IMR-90 (cell line): ENCODE measurements around the gene CDC40. TPM values are rescaled to one million over a fixed set of nuclear protein-coding genes. Genes with fewer than 3 reads are reported as not detected.

ENCODE experiments used
- ATAC-seq: fragments of 200-7000 bp; cut with Tn5 transposase; 2 replicates; pipeline ENCODE4 v1.9.1; 2020; ENCODE audit warnings: low read depth, mild to moderate bottlenecking, moderate library complexity
- BruUV-seq: library from RNA; stranded (reverse); fragments of 400-500 nt; replicated peaks from 2 replicates; lab custom pipeline; 2021; lab: Mats Ljungman, UMichigan
- CTCF ChIA-PET: fragments of 300-600 bp; formaldehyde crosslinking; extraction: SDS; loops from one replicate; lab custom pipeline; 2021; ENCODE audit warnings: antibody characterized with exemption; lab: Yijun Ruan, JAX
- POLR2A ChIA-PET: fragments of 300-600 bp; sonication (Branson Sonifier 250); formaldehyde crosslinking; loops from one replicate; lab custom pipeline; 2022; ENCODE audit warnings: antibody characterized with exemption; ENCODE audit not compliant: unreplicated experiment; lab: Charles Lee
- DNase-seq: peaks from one replicate; pipeline ENCODE4 v3.0.0; 2013
- H2AFZ ChIP-seq: replicated peaks from 2 replicates; pipeline ENCODE3; 2013; ENCODE audit warnings: low read length, mild to moderate bottlenecking; ENCODE audit not compliant: poor library complexity
- H2AK5ac ChIP-seq: 2 replicates; pipeline ENCODE4 v1.6.1; 2013; ENCODE audit warnings: low read depth, low read length, inconsistent platforms
- H2AK9ac ChIP-seq: replicated peaks from 2 replicates; pipeline ENCODE3; 2013; ENCODE audit warnings: mild to moderate bottlenecking, low read depth, low read length, moderate library complexity; ENCODE audit not compliant: poor library complexity
- H2BK120ac ChIP-seq: 2 replicates; pipeline ENCODE4 v1.6.1; 2013; ENCODE audit warnings: low read depth, low read length, inconsistent platforms
- H2BK15ac ChIP-seq: 3 replicates; pipeline ENCODE4 v1.6.1; 2013; ENCODE audit warnings: low read depth, low read length, inconsistent platforms
- H2BK20ac ChIP-seq: 2 replicates; pipeline ENCODE4 v1.6.1; 2013; ENCODE audit warnings: low read depth, mild to moderate bottlenecking, inconsistent platforms, low read length, moderate library complexity
- H2BK5ac ChIP-seq: 2 replicates; pipeline ENCODE4 v1.6.1; 2013; ENCODE audit warnings: mild to moderate bottlenecking, low read depth, low read length, inconsistent platforms; ENCODE audit not compliant: poor library complexity, severe bottlenecking
- H3K14ac ChIP-seq: replicated peaks from 2 replicates; pipeline ENCODE4 v1.6.1; 2013; ENCODE audit warnings: low read depth, low read length, inconsistent platforms
- H3K18ac ChIP-seq: 2 replicates; pipeline ENCODE4 v1.6.1; 2013; ENCODE audit warnings: low read depth, low read length, control low read depth
- H3K23ac ChIP-seq: 2 replicates; pipeline ENCODE4 v1.6.1; 2013; ENCODE audit warnings: low read depth, low read length, inconsistent platforms
- H3K27ac ChIP-seq: 2 replicates; pipeline ENCODE4 v1.5.1; 2013; ENCODE audit warnings: mild to moderate bottlenecking, control low read depth, low read length; ENCODE audit not compliant: insufficient read depth
- H3K27me3 ChIP-seq: 2 replicates; pipeline ENCODE4 v1.6.1; 2013; ENCODE audit warnings: low read length; ENCODE audit not compliant: control insufficient read depth, insufficient read depth
- H3K36me3 ChIP-seq: 2 replicates; pipeline ENCODE4 v1.6.1; 2013; ENCODE audit warnings: low read length, mixed read lengths; ENCODE audit not compliant: control insufficient read depth, insufficient read depth
- H3K4ac ChIP-seq: 2 replicates; pipeline ENCODE4 v1.6.1; 2013; ENCODE audit warnings: low read depth, low read length, inconsistent platforms
- H3K4me1 ChIP-seq: 2 replicates; pipeline ENCODE4 v1.6.1; 2013; ENCODE audit warnings: low read length, mixed read lengths; ENCODE audit not compliant: control insufficient read depth, insufficient read depth
- H3K4me2 ChIP-seq: 2 replicates; pipeline ENCODE4 v1.6.1; 2013; ENCODE audit warnings: low read depth, mild to moderate bottlenecking, control low read depth, low read length, moderate library complexity
- H3K4me3 ChIP-seq: 2 replicates; pipeline ENCODE4 v1.5.1; 2013; ENCODE audit warnings: low read depth, mild to moderate bottlenecking, control low read depth, low read length, moderate library complexity; ENCODE audit not compliant: insufficient read depth
- H3K56ac ChIP-seq: 2 replicates; pipeline ENCODE4 v1.6.1; 2013; ENCODE audit warnings: low read length, inconsistent platforms; ENCODE audit not compliant: insufficient read depth; ENCODE audit errors: extremely low read depth
- H3K79me1 ChIP-seq, 2 experiments: 2 replicates each; pipeline ENCODE4 v1.6.1; 2013; ENCODE audit warnings: low read length in 2 of 2, inconsistent platforms in 1 of 2, low read depth in 1 of 2
- H3K9ac ChIP-seq: 2 replicates; pipeline ENCODE4 v1.6.1; 2013; ENCODE audit warnings: low read depth, low read length, control low read depth
- H3K9me1 ChIP-seq: 2 replicates; pipeline ENCODE4 v1.6.1; 2013; ENCODE audit warnings: low read length, inconsistent platforms; ENCODE audit not compliant: insufficient read depth
- H3K9me3 ChIP-seq: 2 replicates; pipeline ENCODE4 v1.6.1; 2013; ENCODE audit warnings: low read length; ENCODE audit not compliant: control insufficient read depth, insufficient read depth
- H4K20me1 ChIP-seq: 2 replicates; pipeline ENCODE4 v1.6.1; 2013; ENCODE audit warnings: low read length, inconsistent platforms; ENCODE audit not compliant: insufficient read depth
- H4K5ac ChIP-seq: 2 replicates; pipeline ENCODE4 v1.6.1; 2013; ENCODE audit warnings: mild to moderate bottlenecking, low read depth, low read length, control low read depth
- H4K8ac ChIP-seq, 2 experiments: 2 replicates each; pipeline ENCODE4 v1.6.1; 2013; ENCODE audit warnings: low read depth in 2 of 2, low read length in 2 of 2, control low read depth in 1 of 2, inconsistent platforms in 1 of 2
- H4K91ac ChIP-seq: 2 replicates; pipeline ENCODE4 v1.6.1; 2013; ENCODE audit warnings: low read depth, low read length, inconsistent platforms; ENCODE audit not compliant: insufficient read depth
- BHLHE40 ChIP-seq: fragments of 150-350 bp; IDR thresholded peaks from 2 replicates; pipeline ENCODE4 v1.6.1; 2016; ENCODE audit warnings: mild to moderate bottlenecking, low read depth, low read length
- CEBPB ChIP-seq: IDR thresholded peaks from 2 replicates; pipeline ENCODE4 v1.6.1; 2012; ENCODE audit warnings: low read depth, low read length, improper control_type of control experiment
- CHD1 ChIP-seq: IDR thresholded peaks from 2 replicates; pipeline ENCODE4 v1.6.1; 2012; ENCODE audit warnings: low read depth, low read length, improper control_type of control experiment
- FOS ChIP-seq: fragments of 150-350 bp; IDR thresholded peaks from 2 replicates; pipeline ENCODE4 v1.6.1; 2016; ENCODE audit warnings: low read depth, low read length
- MAFK ChIP-seq: IDR thresholded peaks from 2 replicates; pipeline ENCODE4 v1.6.1; 2012; ENCODE audit warnings: low read depth, low read length, improper control_type of control experiment
- MAZ ChIP-seq: IDR thresholded peaks from 2 replicates; pipeline ENCODE4 v1.6.1; 2012; ENCODE audit warnings: low read depth, mild to moderate bottlenecking, low read length, improper control_type of control experiment, moderate library complexity, borderline replicate concordance
- MXI1 ChIP-seq: IDR thresholded peaks from 2 replicates; pipeline ENCODE4 v1.6.1; 2012; ENCODE audit warnings: low read depth, mild to moderate bottlenecking, low read length, moderate library complexity, borderline replicate concordance
- NFE2L2 ChIP-seq: fragments of 150-350 bp; IDR thresholded peaks from 2 replicates; pipeline ENCODE4 v1.6.1; 2016; ENCODE audit warnings: low read depth, mild to moderate bottlenecking, low read length
- POLR2A ChIP-seq: IDR thresholded peaks from 2 replicates; pipeline ENCODE4 v1.6.1; 2012; ENCODE audit warnings: mild to moderate bottlenecking, low read depth, low read length
- RAD21 ChIP-seq: IDR thresholded peaks from 2 replicates; pipeline ENCODE4 v1.6.1; 2012; ENCODE audit warnings: low read length, improper control_type of control experiment
- RCOR1 ChIP-seq: IDR thresholded peaks from 2 replicates; pipeline ENCODE4 v1.6.1; 2012; ENCODE audit warnings: mild to moderate bottlenecking, low read length, improper control_type of control experiment; ENCODE audit not compliant: insufficient replicate concordance
- RFX5 ChIP-seq: IDR thresholded peaks from 2 replicates; pipeline ENCODE4 v1.8.0; 2012; ENCODE audit warnings: low read depth, mild to moderate bottlenecking, low read length, moderate library complexity
- SMC3 ChIP-seq: fragments of 150-350 bp; IDR thresholded peaks from 2 replicates; pipeline ENCODE4 v1.6.1; 2016; ENCODE audit warnings: low read depth, mild to moderate bottlenecking, antibody characterized with exemption, low read length, moderate library complexity
- dilution Hi-C: fragments of 300-500 bp; cut with HindIII; formaldehyde crosslinking; loops from one replicate; pipeline ENCODE4 v1.14.3; 2018; ENCODE audit warnings: low sequenced_read_pairs; ENCODE audit not compliant: unreplicated experiment
- in situ Hi-C: fragments of 300-500 bp; cut with MboI; formaldehyde crosslinking; loops from 3 replicates; pipeline ENCODE4 v1.14.3; 2019; ENCODE audit warnings: low sequenced_read_pairs, inconsistent platforms, mixed read lengths
- intact Hi-C: fragments of 100-400 bp; cut with micrococcal nuclease; formaldehyde crosslinking; loops from 2 replicates; pipeline ENCODE4 v1.10.0; 2022
- polyA plus RNA-seq, 3 experiments: library from polyadenylated mRNA; depleted of rRNA; stranded (reverse); fragments of >200 nt; gene quantifications; 2 replicates each; pipeline ENCODE4 v1.2.3, GENCODE V29; 2012; ENCODE audit warnings: low replicate concordance in 1 of 3
- total RNA-seq: library from RNA; depleted of rRNA; stranded (reverse); fragments of >200 nt; gene quantifications from 2 replicates; pipeline ENCODE4 v1.2.3, GENCODE V29; 2012
- TF ChIP-seq, protein P1 (sequence below): conservative IDR thresholded peaks from 2 replicates; pipeline ENCODE4 v1.5.1; 2012; ENCODE audit warnings: mild to moderate bottlenecking, low read depth, low read length, improper control_type of control experiment
- TF ChIP-seq, protein P2 (sequence below): fragments of 150-350 bp; IDR thresholded peaks from 2 replicates; pipeline ENCODE4 v1.6.1; 2016; ENCODE audit warnings: low read depth, mild to moderate bottlenecking, low read length, moderate library complexity, borderline replicate concordance

The CDC40 gene
- total and polyA plus RNA-seq, 2 of the 4 experiments (the other 2 are of a cell fraction), result 7.0 to 16.8 TPM

- Histone ChIP-seq H4K5ac (peak overlapping the region; percentile 64; the same call in 1 of the 2 replicates), H3K9me3 (no peaks in the 10 kb centered on the region), H3K79me1 (no peaks in the 10 kb centered on the region; a peak in 1 of 4 replicates), H2BK5ac (peak overlapping the region; percentile 56), H3K27me3 (no peaks in the 10 kb centered on the region), H3K23ac (0 out of 2 replicates have a peak overlapping the region, but pooled peaks have one; percentile 50), H3K4me1 (peaks cover 5% of the 10 kb centered on the region), H3K9me1 (peaks cover 2% of the 10 kb centered on the region; the same call in 1 of the 2 replicates), H4K8ac (no peak overlapping the region; a peak in 1 of 4 replicates), H2AFZ (no peak overlapping the region), H3K4me3 (no peak overlapping the region), H3K4me2 (no peak overlapping the region), H2AK9ac (no peak overlapping the region), H4K91ac (peak overlapping the region; percentile 41), H2BK120ac (no peak overlapping the region), H2BK15ac (no peak overlapping the region), H3K9ac (0 out of 2 replicates have a peak overlapping the region, but pooled peaks have one; percentile 23), H4K20me1 (no peaks in the 10 kb centered on the region), H3K56ac (no peak overlapping the region), H3K36me3 (peaks cover 13% of the 10 kb centered on the region), H2BK20ac (no peak overlapping the region), H3K14ac (0 out of 2 replicates have a peak overlapping the region, but pooled peaks have one; percentile 15), H3K4ac (peak overlapping the region; percentile 82), H3K27ac (peak overlapping the region; percentile 78), H2AK5ac (no peak overlapping the region), H3K18ac (peak overlapping the region; percentile 38; the same call in 1 of the 2 replicates)
- DNase-seq, result peak; percentile 7
- no TSS peak for BruUV-seq
- TF ChIP-seq POLR2A (no peak), RCOR1 (no peak), MAZ (no peak), NFE2L2 (no peak), SMC3 (no peak), MXI1 (no peak), FOS (no peak), BHLHE40 (no peak), RAD21 (no peak), RFX5 (no peak), CHD1 (no peak), CEBPB (no peak), MAFK (no peak)
- TF ChIP-seq, protein P1, sequence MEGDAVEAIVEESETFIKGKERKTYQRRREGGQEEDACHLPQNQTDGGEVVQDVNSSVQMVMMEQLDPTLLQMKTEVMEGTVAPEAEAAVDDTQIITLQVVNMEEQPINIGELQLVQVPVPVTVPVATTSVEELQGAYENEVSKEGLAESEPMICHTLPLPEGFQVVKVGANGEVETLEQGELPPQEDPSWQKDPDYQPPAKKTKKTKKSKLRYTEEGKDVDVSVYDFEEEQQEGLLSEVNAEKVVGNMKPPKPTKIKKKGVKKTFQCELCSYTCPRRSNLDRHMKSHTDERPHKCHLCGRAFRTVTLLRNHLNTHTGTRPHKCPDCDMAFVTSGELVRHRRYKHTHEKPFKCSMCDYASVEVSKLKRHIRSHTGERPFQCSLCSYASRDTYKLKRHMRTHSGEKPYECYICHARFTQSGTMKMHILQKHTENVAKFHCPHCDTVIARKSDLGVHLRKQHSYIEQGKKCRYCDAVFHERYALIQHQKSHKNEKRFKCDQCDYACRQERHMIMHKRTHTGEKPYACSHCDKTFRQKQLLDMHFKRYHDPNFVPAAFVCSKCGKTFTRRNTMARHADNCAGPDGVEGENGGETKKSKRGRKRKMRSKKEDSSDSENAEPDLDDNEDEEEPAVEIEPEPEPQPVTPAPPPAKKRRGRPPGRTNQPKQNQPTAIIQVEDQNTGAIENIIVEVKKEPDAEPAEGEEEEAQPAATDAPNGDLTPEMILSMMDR, result no peak
- TF ChIP-seq, protein P2, sequence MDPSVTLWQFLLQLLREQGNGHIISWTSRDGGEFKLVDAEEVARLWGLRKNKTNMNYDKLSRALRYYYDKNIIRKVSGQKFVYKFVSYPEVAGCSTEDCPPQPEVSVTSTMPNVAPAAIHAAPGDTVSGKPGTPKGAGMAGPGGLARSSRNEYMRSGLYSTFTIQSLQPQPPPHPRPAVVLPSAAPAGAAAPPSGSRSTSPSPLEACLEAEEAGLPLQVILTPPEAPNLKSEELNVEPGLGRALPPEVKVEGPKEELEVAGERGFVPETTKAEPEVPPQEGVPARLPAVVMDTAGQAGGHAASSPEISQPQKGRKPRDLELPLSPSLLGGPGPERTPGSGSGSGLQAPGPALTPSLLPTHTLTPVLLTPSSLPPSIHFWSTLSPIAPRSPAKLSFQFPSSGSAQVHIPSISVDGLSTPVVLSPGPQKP, result no peak
- CTCF ChIA-PET, result interaction anchor here (0.6 to 0.9 kb wide), 2 partner anchors 17 to 86 kb away, joined by 3 to 4 read pairs; no protein-coding TSS in a partner anchor
- ATAC-seq, result peak; percentile 60
- dilution Hi-C loops, result no loop called here
- in situ Hi-C loops, result no loop called here
- POLR2A ChIA-PET, result no interaction called here
- intact Hi-C loops, result loop anchor here (5.0 kb wide), 1 partner anchor 106 kb away; no protein-coding TSS in a partner anchor
Measured at GRCh38 chr6:110221738-110222137, 41.5 kb downstream of the CDC40 start.
